ENCODE measurements around the gene WBP2.
"Not testable (repeated sequence)": the region's sequence is repeated elsewhere in the genome, so short reads cannot be mapped to it uniquely, and the experiment has no call there.

DNA sequence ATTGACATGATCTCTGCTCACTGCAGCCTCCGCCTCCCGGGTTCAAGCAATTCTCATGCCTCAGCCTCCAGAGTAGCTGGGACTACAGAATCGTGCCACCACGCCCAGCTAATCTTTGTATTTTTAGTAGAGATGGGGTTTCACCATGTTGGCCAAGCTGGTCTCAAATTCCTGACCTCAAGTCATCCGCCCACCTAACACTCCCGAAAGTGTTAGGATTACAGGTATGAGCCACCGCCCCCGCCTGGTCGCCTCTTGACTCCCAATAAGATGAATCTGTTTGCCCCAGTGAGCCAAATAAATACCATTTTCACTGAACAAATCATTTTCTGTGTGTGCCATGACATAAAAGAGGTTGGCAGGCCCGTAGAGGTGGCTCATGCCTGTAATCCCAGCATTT lies 4.2 kb upstream of the WBP2 start:
- TF ChIP-seq CTCF (IDR thresholded peaks at IDR 0.05; ENCODE audit: insufficient read depth, low read length, poor library complexity, severe bottlenecking); EZH2phosphoT487 (conservative IDR thresholded peaks at IDR 0.05; ENCODE audit: low read length): not testable (repeated sequence)
